Measurements from ENCODE around the gene CPM. TPM values are rescaled to one million over a fixed set of nuclear protein-coding genes. Genes with fewer than 3 reads are reported as not detected.

The CPM gene
- total RNA-seq, 2 experiments from 2014 or later, result 1.1 to 1.4 TPM

DNA sequence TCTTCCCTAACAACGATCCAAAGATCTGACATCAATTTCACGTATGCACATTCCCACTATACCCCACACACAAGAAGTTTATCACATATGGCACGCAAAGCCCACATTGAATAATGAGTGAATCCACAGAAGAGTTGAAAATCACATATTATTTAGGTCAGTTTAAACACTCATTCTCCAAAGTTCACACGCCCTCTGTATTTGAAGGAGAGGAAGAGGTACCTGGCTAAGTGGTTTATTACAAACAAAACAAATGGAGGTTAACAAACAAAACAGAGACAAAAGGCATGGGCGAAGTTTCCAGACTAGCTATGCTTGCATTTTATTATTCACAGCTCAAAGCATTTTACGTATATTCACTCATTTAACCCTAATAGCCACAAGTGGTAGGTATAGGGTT is 41.8 kb downstream of the CPM start:
- CTCF ChIA-PET, result no interaction called here
- Mint-ChIP-seq H3K4me3 (no peak overlapping the region), H3K36me3 (ENCODE audit: low read depth) (no peaks in the 10 kb centered on the region), H3K4me1 (peaks cover 31% of the 10 kb centered on the region), H3K9me3 (peaks cover 2% of the 10 kb centered on the region), H3K27ac (no peak overlapping the region), H3K27me3 (no peaks in the 10 kb centered on the region)
- POLR2A ChIA-PET, result no interaction called here
- DNase-seq, result no peak

DNA sequence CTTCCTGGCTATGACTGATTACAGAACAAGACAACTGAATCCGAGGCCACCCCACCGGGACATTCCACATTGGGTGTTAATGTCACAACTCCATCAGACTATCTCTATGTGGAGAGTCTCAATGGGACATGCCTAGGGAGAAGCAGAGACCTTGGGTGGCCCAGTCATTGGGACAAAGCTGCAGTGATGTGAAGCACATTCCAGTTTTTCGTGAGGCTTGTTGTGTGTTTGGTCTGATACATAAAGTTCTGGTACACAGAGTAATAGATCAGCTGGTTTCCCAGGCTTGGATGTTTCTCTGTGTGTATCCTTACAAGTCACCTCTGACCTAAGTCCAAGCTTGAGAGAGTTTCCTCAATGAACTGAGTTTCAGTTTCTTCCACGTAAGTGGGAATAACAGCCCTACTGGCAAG is 42.3 kb downstream of the CPM start:
- no peaks in the 10 kb centered on the region for H3K36me3 Mint-ChIP-seq (ENCODE audit: low read depth)
- peaks cover 29% of the 10 kb centered on the region for H3K4me1 Mint-ChIP-seq
- DNase-seq, result no peak
- ChIA-PET POLR2A (no interaction called here), CTCF (no interaction called here)
- H3K27me3 Mint-ChIP-seq, result no peaks in the 10 kb centered on the region
- no peak overlapping the region for H3K4me3 Mint-ChIP-seq
- H3K27ac Mint-ChIP-seq, result no peak overlapping the region
- H3K9me3 Mint-ChIP-seq, result peaks cover 2% of the 10 kb centered on the region

DNA sequence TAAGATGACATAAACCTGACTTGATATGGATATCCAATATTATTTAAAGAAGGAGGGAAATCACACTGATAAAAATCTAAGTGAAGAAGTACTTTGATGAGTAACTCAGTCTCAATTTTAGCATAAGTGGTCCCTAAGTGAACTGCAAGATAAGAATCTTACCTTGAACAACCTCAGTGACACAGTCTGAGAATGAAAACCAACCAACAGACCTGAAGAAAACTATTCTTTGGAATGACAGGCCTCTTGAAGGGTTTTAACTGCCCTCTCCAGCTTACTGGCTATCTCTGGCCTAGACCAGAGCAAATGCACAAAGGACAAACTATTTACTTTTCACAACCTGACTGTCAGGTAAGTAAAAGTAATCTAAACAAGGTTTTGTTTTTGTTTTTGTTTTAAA is 44.7 kb downstream of the CPM start:
- Mint-ChIP-seq H3K4me1 (peaks cover 28% of the 10 kb centered on the region), H3K36me3 (ENCODE audit: low read depth) (no peaks in the 10 kb centered on the region), H3K27ac (no peak overlapping the region), H3K4me3 (no peak overlapping the region), H3K9me3 (no peaks in the 10 kb centered on the region), H3K27me3 (peaks cover 5% of the 10 kb centered on the region)
- ChIA-PET CTCF (no interaction called here), POLR2A (no interaction called here)
- DNase-seq, result no peak

DNA sequence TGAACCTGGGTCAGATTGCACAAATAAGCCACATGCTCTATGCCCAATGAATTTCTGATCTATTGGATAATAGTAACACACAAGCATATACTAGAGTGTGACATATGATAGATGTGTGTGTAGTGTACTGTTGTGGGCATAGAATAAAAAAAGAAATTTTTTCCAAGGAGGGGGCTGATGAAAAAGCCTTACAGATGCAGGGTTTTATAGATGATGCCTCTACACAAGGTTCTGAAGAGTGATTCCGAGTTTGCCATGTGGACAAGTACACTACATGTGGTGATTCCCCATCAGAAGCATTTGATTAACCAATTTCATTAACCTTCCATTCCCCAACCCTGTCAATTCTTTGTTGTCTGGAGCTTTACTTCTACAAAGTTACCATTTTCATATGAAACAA is 45.3 kb downstream of the CPM start:
- no peaks in the 10 kb centered on the region for H3K36me3 Mint-ChIP-seq (ENCODE audit: low read depth)
- H3K4me1 Mint-ChIP-seq, result peaks cover 28% of the 10 kb centered on the region
- H3K9me3 Mint-ChIP-seq, result no peaks in the 10 kb centered on the region
- H3K27me3 Mint-ChIP-seq, result peaks cover 5% of the 10 kb centered on the region
- CTCF ChIA-PET, result no interaction called here
- no peak overlapping the region for H3K27ac Mint-ChIP-seq
- no peak for DNase-seq
- no peak overlapping the region for H3K4me3 Mint-ChIP-seq
- POLR2A ChIA-PET, result no interaction called here

DNA sequence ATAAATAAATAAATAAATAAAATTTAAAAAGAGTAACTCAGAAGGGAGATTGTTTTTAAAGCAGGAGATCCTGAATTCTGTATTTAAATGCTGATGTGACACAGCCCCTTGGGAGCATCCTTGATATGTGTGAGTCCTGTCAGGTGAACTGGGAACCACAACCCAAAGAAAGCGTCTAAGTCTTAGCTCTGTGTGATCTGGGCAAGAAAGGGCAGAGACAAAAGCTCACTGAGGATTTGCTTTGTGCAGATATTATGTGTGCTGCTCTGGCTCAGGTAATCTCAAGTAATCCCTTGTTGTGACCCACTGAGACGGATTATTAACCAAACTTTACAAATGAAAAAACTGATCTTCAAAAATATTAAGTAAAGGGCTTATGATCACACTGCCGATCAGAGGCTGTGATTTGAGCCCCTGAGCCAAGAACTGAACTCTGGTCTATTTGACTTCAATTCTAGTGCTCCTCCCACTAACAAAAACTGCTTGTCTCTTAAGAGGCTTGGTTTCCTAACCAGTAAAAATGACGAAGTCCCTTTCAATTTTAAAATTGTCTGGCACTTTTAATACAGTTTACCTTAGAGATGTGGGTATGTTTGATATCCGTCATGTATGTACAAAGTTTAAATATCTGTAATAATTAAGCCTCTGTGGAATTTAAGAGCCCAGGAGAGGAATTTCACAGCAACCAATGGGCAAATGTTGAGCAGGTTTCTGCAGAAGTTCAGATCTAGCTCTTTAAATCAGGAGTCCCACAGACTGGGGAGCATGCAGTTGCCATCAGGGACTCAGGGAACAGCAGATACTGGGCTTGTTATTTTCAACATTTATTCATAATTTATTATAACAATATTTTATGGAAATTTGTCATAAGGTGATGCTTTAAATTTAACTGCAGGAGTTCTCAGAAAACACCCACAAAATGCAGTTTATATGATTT is 46.1 kb downstream of the CPM start:
- H3K9me3 Mint-ChIP-seq, result peaks cover 3% of the 10 kb centered on the region
- POLR2A ChIA-PET, result no interaction called here
- H3K4me1 Mint-ChIP-seq, result peaks cover 26% of the 10 kb centered on the region
- H3K27ac Mint-ChIP-seq, result no peak overlapping the region
- H3K27me3 Mint-ChIP-seq, result peaks cover 5% of the 10 kb centered on the region
- DNase-seq, result no peak
- CTCF ChIA-PET, result no interaction called here
- H3K4me3 Mint-ChIP-seq, result no peak overlapping the region
- H3K36me3 Mint-ChIP-seq (ENCODE audit: low read depth), result no peaks in the 10 kb centered on the region

DNA sequence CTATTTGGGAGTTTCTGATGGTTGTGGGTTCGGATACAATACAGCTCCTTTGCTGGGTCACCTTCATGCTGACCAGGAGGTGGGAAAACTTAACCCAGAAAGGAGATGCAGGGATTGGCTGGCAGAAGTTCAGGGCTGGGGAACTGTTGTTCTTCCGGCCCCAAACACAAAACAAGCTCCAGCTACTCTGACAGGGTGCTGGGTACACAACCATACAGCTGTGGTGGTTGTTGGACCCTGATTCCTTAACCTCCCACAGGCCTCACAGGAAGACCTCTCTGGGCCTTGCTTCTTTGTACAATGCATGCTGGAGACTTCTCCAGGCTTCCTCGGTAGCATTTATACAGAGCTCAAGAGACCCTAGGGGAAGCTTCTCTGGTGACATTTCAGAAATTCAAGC is 47.6 kb downstream of the CPM start:
- no peak overlapping the region for H3K4me3 Mint-ChIP-seq
- DNase-seq, result no peak
- peaks cover 3% of the 10 kb centered on the region for H3K9me3 Mint-ChIP-seq
- peaks cover 20% of the 10 kb centered on the region for H3K4me1 Mint-ChIP-seq
- no peak overlapping the region for H3K27ac Mint-ChIP-seq
- no peaks in the 10 kb centered on the region for H3K36me3 Mint-ChIP-seq (ENCODE audit: low read depth)
- ChIA-PET POLR2A (no interaction called here), CTCF (no interaction called here)
- H3K27me3 Mint-ChIP-seq, result peaks cover 5% of the 10 kb centered on the region

DNA sequence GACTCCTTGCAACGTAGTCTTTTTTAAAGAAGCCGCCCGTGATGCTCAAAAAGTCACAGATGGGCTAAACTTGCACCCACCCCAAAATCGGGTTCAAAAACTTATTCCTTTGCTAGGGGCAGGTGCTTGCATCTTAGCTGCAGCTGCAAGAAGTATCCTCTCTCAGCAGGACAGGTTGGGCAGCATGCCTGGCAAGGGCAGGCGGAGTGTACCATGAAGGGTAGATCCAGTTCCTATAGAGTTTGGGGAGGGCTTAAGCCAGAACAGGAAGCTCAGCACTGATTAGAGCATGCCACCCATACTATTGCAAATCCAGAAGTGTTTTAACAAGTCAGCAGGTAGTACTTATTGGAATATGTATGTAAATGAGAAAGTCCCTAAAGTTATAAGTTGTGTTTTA is 48.7 kb downstream of the CPM start:
- Mint-ChIP-seq H3K9me3 (peaks cover 3% of the 10 kb centered on the region), H3K27me3 (peaks cover 5% of the 10 kb centered on the region), H3K4me1 (peaks cover 14% of the 10 kb centered on the region), H3K36me3 (ENCODE audit: low read depth) (no peaks in the 10 kb centered on the region), H3K27ac (no peak overlapping the region), H3K4me3 (no peak overlapping the region)
- ChIA-PET CTCF (interaction anchor here (0.7 kb wide), 1 partner anchor 196 kb away, joined by 4 read pairs; no protein-coding TSS in a partner anchor), POLR2A (no interaction called here)
- DNase-seq, result no peak

DNA sequence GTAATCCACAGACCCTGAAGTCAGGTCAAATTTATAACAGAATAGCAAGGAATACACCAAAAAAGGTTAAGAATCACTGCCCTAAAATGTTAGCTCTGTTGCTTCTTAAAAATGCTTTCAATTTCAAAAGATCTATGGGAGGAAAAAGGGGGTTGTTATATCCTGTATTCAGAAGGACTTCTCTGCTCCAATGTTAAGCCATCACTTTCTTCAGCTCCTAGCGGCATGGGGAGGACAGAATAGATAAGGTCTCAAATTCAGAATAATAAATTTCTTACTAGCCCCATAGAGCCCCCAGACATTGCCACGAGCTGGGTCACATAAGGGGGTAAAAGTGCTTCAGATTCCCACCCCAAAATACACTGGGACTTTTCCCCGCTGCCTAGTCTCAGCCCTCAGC is 49.8 kb downstream of the CPM start:
- H3K27ac Mint-ChIP-seq, result no peak overlapping the region
- ChIA-PET CTCF (no interaction called here), POLR2A (no interaction called here)
- H3K9me3 Mint-ChIP-seq, result peaks cover 6% of the 10 kb centered on the region
- H3K4me1 Mint-ChIP-seq, result peaks cover 6% of the 10 kb centered on the region
- H3K4me3 Mint-ChIP-seq, result no peak overlapping the region
- no peak for DNase-seq
- H3K36me3 Mint-ChIP-seq (ENCODE audit: low read depth), result no peaks in the 10 kb centered on the region
- peaks cover 5% of the 10 kb centered on the region for H3K27me3 Mint-ChIP-seq

DNA sequence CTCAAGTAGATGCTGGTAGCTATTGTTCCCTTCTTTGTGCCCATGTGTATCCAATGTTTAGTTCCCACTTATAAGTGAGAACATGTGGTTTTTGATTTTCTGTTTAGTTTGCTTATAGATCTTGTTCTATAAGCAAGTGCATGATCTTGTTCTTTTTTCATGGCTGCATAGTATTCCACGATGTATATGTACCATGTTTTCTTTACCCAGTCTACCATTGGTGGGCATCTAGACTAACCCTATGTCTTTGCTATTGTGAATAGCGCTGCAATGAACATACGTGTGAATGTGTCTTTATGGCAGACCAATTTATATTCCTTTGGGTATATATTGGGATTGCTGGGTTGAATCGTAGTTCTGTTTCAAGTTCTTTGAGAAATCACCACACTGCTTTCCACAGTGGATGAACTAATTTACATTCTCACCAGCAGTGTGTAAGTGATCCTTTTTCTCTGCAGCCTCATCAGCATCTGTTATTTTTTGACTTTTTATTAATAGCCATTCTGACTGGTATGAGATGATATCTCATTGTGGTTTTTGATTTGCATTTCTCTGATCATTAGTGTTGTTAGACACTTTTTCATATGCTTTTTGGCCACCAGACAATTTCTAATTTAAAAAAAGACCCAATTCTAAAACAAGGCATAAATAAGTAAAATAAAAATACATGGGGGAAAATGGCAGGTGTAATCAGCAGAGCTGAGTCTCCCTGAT is 50.6 kb downstream of the CPM start:
- Mint-ChIP-seq H3K36me3 (ENCODE audit: low read depth) (no peaks in the 10 kb centered on the region), H3K4me3 (no peak overlapping the region), H3K9me3 (peaks cover 6% of the 10 kb centered on the region), H3K27ac (no peak overlapping the region), H3K4me1 (no peaks in the 10 kb centered on the region), H3K27me3 (peaks cover 5% of the 10 kb centered on the region)
- CTCF ChIA-PET, result no interaction called here
- POLR2A ChIA-PET, result no interaction called here
- no peak for DNase-seq

DNA sequence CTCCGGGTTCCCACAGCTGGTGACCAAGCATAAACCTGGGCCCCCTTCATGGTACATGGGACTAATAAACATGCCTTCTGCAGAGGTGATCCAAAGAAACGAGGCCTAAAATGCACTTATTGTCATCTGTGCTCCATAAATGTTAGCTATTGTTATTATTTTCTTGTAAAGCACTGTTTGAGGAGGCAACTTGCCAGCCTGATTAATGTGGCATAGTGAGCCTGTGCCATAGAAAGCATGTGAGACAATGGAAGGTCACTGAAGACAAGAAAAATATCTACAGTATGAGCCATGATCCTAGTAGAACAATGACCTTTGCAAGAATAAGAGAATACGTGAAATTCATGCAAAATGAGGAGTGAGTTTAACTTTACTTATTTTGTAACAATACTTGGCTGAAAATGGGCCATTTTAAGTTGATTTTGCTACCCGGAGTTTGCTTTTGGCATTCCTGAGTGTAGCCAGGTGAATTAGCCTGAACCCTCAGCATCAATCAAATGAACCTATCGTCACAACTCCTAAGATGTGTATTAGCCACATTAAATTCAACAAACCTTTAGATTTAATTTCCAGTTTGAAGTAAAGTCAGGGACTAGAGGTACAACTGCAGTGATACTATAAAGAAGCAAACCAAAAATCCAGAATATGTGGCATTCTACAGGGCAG is 52.2 kb downstream of the CPM start:
- Mint-ChIP-seq H3K27ac (no peak overlapping the region), H3K36me3 (ENCODE audit: low read depth) (no peaks in the 10 kb centered on the region), H3K9me3 (peaks cover 6% of the 10 kb centered on the region), H3K4me3 (no peak overlapping the region), H3K4me1 (no peaks in the 10 kb centered on the region), H3K27me3 (peaks cover 12% of the 10 kb centered on the region)
- CTCF ChIA-PET, result no interaction called here
- no peak for DNase-seq
- POLR2A ChIA-PET, result no interaction called here

DNA sequence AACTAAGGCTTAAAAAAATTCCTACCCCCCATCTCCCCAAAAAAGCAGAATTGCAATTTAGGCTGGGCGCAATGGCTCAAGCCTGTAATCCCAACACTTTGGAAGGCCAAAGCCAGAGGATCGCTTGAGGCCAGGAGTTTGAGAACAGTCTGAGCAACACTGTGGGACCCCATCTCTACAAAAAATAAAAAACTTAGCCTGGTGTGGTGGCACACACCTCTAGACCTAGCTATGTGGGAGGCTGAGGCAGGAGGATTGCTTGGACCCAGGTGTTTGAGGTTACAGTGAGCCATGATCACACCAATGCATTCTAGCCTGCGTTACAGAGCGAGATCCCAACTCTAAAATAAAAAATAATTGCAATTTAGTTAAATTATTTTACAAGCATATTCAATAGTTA is 54.1 kb downstream of the CPM start:
- Mint-ChIP-seq H3K4me3 (no peak overlapping the region), H3K27me3 (peaks cover 7% of the 10 kb centered on the region), H3K36me3 (ENCODE audit: low read depth) (no peaks in the 10 kb centered on the region), H3K4me1 (no peaks in the 10 kb centered on the region), H3K27ac (no peak overlapping the region), H3K9me3 (peaks cover 6% of the 10 kb centered on the region)
- CTCF ChIA-PET, result no interaction called here
- DNase-seq, result no peak
- POLR2A ChIA-PET, result interaction anchor here (0.8 kb wide), 1 partner anchor 166 kb away, joined by 3 read pairs; no protein-coding TSS in a partner anchor

DNA sequence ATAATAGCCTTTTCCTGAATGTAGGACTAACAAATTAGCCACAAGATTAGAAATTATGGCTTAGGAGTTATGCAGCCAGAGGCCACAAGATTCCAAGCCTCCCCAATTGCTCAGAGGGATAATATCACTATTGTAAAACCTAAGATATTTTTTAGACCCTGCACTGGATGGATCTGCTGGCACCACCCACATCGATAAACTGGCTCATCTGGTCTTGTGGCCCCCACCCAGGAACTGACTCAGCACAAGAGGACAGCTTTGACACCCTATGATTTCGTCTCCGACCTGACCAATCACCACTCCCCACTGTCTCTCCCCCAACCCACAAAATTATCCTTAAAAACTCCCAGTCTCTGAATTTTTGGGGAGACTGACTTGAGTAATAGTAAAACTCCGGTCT is 54.7 kb downstream of the CPM start:
- no peak overlapping the region for H3K4me3 Mint-ChIP-seq
- H3K27me3 Mint-ChIP-seq, result peaks cover 7% of the 10 kb centered on the region
- DNase-seq, result no peak
- H3K4me1 Mint-ChIP-seq, result no peaks in the 10 kb centered on the region
- ChIA-PET POLR2A (no interaction called here), CTCF (no interaction called here)
- H3K9me3 Mint-ChIP-seq, result peaks cover 6% of the 10 kb centered on the region
- H3K36me3 Mint-ChIP-seq (ENCODE audit: low read depth), result no peaks in the 10 kb centered on the region
- no peak overlapping the region for H3K27ac Mint-ChIP-seq

DNA sequence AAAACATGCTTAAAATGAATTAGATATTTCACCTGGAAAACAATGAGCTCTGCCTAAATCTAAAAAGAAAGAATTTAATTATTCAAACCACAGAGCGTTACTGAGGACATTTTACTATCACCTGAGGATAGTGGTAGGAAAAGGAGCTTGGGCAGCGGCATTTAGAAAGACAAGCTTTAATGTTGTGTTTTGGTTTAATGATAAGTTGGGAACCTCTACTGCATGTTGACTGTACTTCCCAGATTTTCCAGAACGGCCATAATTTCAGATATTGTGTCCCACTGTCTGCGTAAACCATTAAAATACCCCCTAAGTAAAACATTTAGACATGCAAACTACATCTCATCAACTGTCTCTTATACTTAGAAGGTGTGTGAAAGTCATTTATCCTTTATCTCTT is 55.4 kb downstream of the CPM start:
- H3K9me3 Mint-ChIP-seq, result peaks cover 6% of the 10 kb centered on the region
- H3K36me3 Mint-ChIP-seq (ENCODE audit: low read depth), result no peaks in the 10 kb centered on the region
- ChIA-PET CTCF (no interaction called here), POLR2A (no interaction called here)
- H3K4me3 Mint-ChIP-seq, result no peak overlapping the region
- H3K27me3 Mint-ChIP-seq, result peaks cover 7% of the 10 kb centered on the region
- no peak for DNase-seq
- no peaks in the 10 kb centered on the region for H3K4me1 Mint-ChIP-seq
- no peak overlapping the region for H3K27ac Mint-ChIP-seq

All from activated CD4-positive, alpha-beta memory T cell treated with anti-CD3 and anti-CD28 coated beads, Interleukin-2, amount 10 ng/mL, durations not matched to agents 7 days and 5 days (primary cell).